ENCODE measurements around the gene CDH20. TPM values are rescaled to one million over a fixed set of nuclear protein-coding genes. Genes with fewer than 3 reads are reported as not detected.

CDH20 gene
- polyA plus RNA-seq, 1 experiment, result not detected

- ChIA-PET POLR2A (no interaction called here), CTCF (interaction anchor here (6.7 kb wide), 1 partner anchor 179 kb away, joined by 268 read pairs; no protein-coding TSS in a partner anchor)
- no peaks in the 10 kb centered on the region for H3K27me3 ChIP-seq (ENCODE audit: control insufficient read depth, insufficient read depth, low read length)
- no peak for DNase-seq (ENCODE audit: low read depth, low spot score)
- TF ChIP-seq CTCF (IDR thresholded peaks at IDR 0.05; ENCODE audit: low read depth, low read length), result no peak
- no peak overlapping the region for H3K27ac ChIP-seq (ENCODE audit: low read depth, low read length)
- H3K4me3 ChIP-seq (ENCODE audit: low read depth, low read length), result no peak overlapping the region
- no peaks in the 10 kb centered on the region for H3K9me3 ChIP-seq (ENCODE audit: control insufficient read depth, insufficient read depth, low read length)
Observed at GRCh38 chr18:61323951-61324350, 9.3 kb upstream of the CDH20 start.

- no peak for TF ChIP-seq CTCF (IDR thresholded peaks at IDR 0.05; ENCODE audit: low read depth, low read length)
- H3K27me3 ChIP-seq (ENCODE audit: control insufficient read depth, insufficient read depth, low read length), result no peaks in the 10 kb centered on the region
- no peak overlapping the region for H3K27ac ChIP-seq (ENCODE audit: low read depth, low read length)
- no peaks in the 10 kb centered on the region for H3K9me3 ChIP-seq (ENCODE audit: control insufficient read depth, insufficient read depth, low read length)
- no peak for DNase-seq (ENCODE audit: low read depth, low spot score)
- CTCF ChIA-PET, result interaction anchor here (2.8 kb wide), 1 partner anchor 176 kb away, joined by 9 read pairs; no protein-coding TSS in a partner anchor
- H3K4me3 ChIP-seq (ENCODE audit: low read depth, low read length), result no peak overlapping the region
- POLR2A ChIA-PET, result no interaction called here
Observed at GRCh38 chr18:61326407-61326806, 6.8 kb upstream of the CDH20 start.

GRCh38 chr18:61329398-61329797 lies 3.8 kb upstream of the CDH20 start:
- ChIA-PET POLR2A (no interaction called here), CTCF (no interaction called here)
- Histone ChIP-seq H3K9me3 (ENCODE audit: control insufficient read depth, insufficient read depth, low read length) (no peaks in the 10 kb centered on the region; the same call in 1 of the 2 replicates), H3K4me3 (ENCODE audit: low read depth, low read length) (no peak overlapping the region), H3K27ac (ENCODE audit: low read depth, low read length) (no peak overlapping the region), H3K27me3 (ENCODE audit: control insufficient read depth, insufficient read depth, low read length) (peaks cover 20% of the 10 kb centered on the region)
- DNase-seq (ENCODE audit: low read depth, low spot score), result no peak
- no peak for TF ChIP-seq CTCF (IDR thresholded peaks at IDR 0.05; ENCODE audit: low read depth, low read length)

- H3K4me3 ChIP-seq (ENCODE audit: low read depth, low read length), result no peak overlapping the region
- H3K27ac ChIP-seq (ENCODE audit: low read depth, low read length), result no peak overlapping the region
- DNase-seq (ENCODE audit: low read depth, low spot score), result no peak
- TF ChIP-seq CTCF (IDR thresholded peaks at IDR 0.05; ENCODE audit: low read depth, low read length), result no peak
- ChIA-PET POLR2A (no interaction called here), CTCF (interaction anchor here (1.8 kb wide), 1 partner anchor 8 kb away, joined by 6 read pairs; no protein-coding TSS in a partner anchor)
- H3K27me3 ChIP-seq (ENCODE audit: control insufficient read depth, insufficient read depth, low read length), result peaks cover 27% of the 10 kb centered on the region
- no peaks in the 10 kb centered on the region; the same call in 1 of the 2 replicates for H3K9me3 ChIP-seq (ENCODE audit: control insufficient read depth, insufficient read depth, low read length)
Observed at GRCh38 chr18:61331051-61331450, 2.2 kb upstream of the CDH20 start.

- Histone ChIP-seq H3K4me3 (ENCODE audit: low read depth, low read length) (no peak overlapping the region), H3K27me3 (ENCODE audit: control insufficient read depth, insufficient read depth, low read length) (peaks cover 34% of the 10 kb centered on the region), H3K27ac (ENCODE audit: low read depth, low read length) (no peak overlapping the region), H3K9me3 (ENCODE audit: control insufficient read depth, insufficient read depth, low read length) (no peaks in the 10 kb centered on the region; the same call in 1 of the 2 replicates)
- TF ChIP-seq CTCF (IDR thresholded peaks at IDR 0.05; ENCODE audit: low read depth, low read length), result no peak
- no peak for DNase-seq (ENCODE audit: low read depth, low spot score)
- ChIA-PET CTCF (interaction anchor here (0.9 kb wide), 1 partner anchor 14 kb away, joined by 3 read pairs; no protein-coding TSS in a partner anchor), POLR2A (no interaction called here)
Observed at GRCh38 chr18:61333746-61334490, 688 bp downstream of the CDH20 start.
